GM23338 (cell line): ENCODE results near the gene MAP1LC3B2. TPM values are rescaled to one million over a fixed set of nuclear protein-coding genes. Genes with fewer than 3 reads are reported as not detected.
A peak's percentile ranks its signal among the peaks of the same experiment; 100 is the strongest.

Source experiments
- ATAC-seq: fragments of 200-7000 bp; cut with Tn5 transposase; 3 replicates; pipeline ENCODE4 v1.9.1; 2020
- DNase-seq: peaks from one replicate; pipeline ENCODE4 v3.0.0-alpha.2; 2015; ENCODE audit warnings: low spot score
- H2AFZ ChIP-seq: fragments of 200-600 bp; sonication (generic); 2 replicates; pipeline ENCODE4 v1.8.0; 2016; ENCODE audit warnings: antibody characterized with exemption, mild to moderate bottlenecking, moderate library complexity
- H3F3A ChIP-seq: fragments of 200-600 bp; sonication (generic); replicated peaks from 2 replicates; pipeline ENCODE4 v1.8.0; 2017; ENCODE audit warnings: antibody characterized with exemption, mixed run types, low read depth
- H3K27ac ChIP-seq: fragments of 200-600 bp; sonication (generic); 2 replicates; pipeline ENCODE4 v1.6.1; 2016; ENCODE audit warnings: low read depth
- H3K27me3 ChIP-seq: fragments of 200-600 bp; sonication (generic); 2 replicates; pipeline ENCODE4 v1.8.0; 2016; ENCODE audit warnings: mild to moderate bottlenecking, mixed run types, moderate library complexity; ENCODE audit not compliant: insufficient read depth
- H3K36me3 ChIP-seq: fragments of 200-600 bp; sonication (generic); 2 replicates; pipeline ENCODE4 v1.8.0; 2016; ENCODE audit warnings: mild to moderate bottlenecking; ENCODE audit not compliant: insufficient read depth
- H3K4me1 ChIP-seq: fragments of 200-600 bp; sonication (generic); 2 replicates; pipeline ENCODE4 v1.8.0; 2016; ENCODE audit warnings: mild to moderate bottlenecking, moderate library complexity; ENCODE audit not compliant: insufficient read depth
- H3K4me2 ChIP-seq: fragments of 200-600 bp; sonication (generic); 2 replicates; pipeline ENCODE4 v1.7.1; 2017; ENCODE audit warnings: mixed run types
- H3K4me3 ChIP-seq: fragments of 200-600 bp; sonication (generic); 2 replicates; pipeline ENCODE4 v1.6.1; 2016; ENCODE audit warnings: mixed run types
- H3K79me2 ChIP-seq: fragments of 200-600 bp; sonication (generic); replicated peaks from 2 replicates; pipeline ENCODE4 v1.8.0; 2017; ENCODE audit warnings: mild to moderate bottlenecking; ENCODE audit not compliant: insufficient read depth
- H3K9me2 ChIP-seq: fragments of 200-600 bp; sonication (generic); 2 replicates; pipeline ENCODE4 v1.8.0; 2017; ENCODE audit not compliant: insufficient read depth
- H4K20me1 ChIP-seq: fragments of 200-600 bp; sonication (generic); replicated peaks from 2 replicates; pipeline ENCODE4 v1.8.0; 2017; ENCODE audit warnings: mild to moderate bottlenecking; ENCODE audit not compliant: insufficient read depth
- H3K27ac Mint-ChIP-seq: 2 replicates; pipeline ENCODE4 v1.8.0; 2020; ENCODE audit warnings: inconsistent platforms, mild to moderate bottlenecking, moderate library complexity, mixed read lengths
- H3K27me3 Mint-ChIP-seq: 3 replicates; pipeline ENCODE4 v1.8.0; 2022; ENCODE audit warnings: low read depth, mild to moderate bottlenecking, moderate library complexity, mixed read lengths, inconsistent platforms; ENCODE audit not compliant: insufficient read depth, poor library complexity
- H3K36me3 Mint-ChIP-seq: 3 replicates; pipeline ENCODE4 v1.8.0; 2021; ENCODE audit warnings: low read depth, mild to moderate bottlenecking, inconsistent platforms, moderate library complexity, mixed read lengths
- H3K4me1 Mint-ChIP-seq: 3 replicates; pipeline ENCODE4 v1.8.0; 2020; ENCODE audit warnings: mild to moderate bottlenecking, inconsistent platforms, mixed read lengths
- H3K4me3 Mint-ChIP-seq: 3 replicates; pipeline ENCODE4 v1.8.0; 2021; ENCODE audit warnings: moderate library complexity, mild to moderate bottlenecking, inconsistent platforms, mixed read lengths
- H3K9me3 Mint-ChIP-seq: 3 replicates; pipeline ENCODE4 v1.8.0; 2020; ENCODE audit warnings: moderate library complexity, mild to moderate bottlenecking, inconsistent platforms, mixed read lengths
- CREB1 ChIP-seq: fragments of 250-450 bp; sonication (Bioruptor Pico); IDR thresholded peaks from 2 replicates; pipeline ENCODE4 v1.5.0; 2020; ENCODE audit warnings: low read depth, mild to moderate bottlenecking, moderate library complexity
- CTCF ChIP-seq, 2 experiments: fragments of 200-600 bp in 1 of 2; sonication (generic) in 1 of 2; conservative IDR thresholded peaks; 2 replicates each; pipeline versions ENCODE4 v1.5.1 to v1.6.1; 2016 to 2017; ENCODE audit warnings: antibody characterized with exemption in 2 of 2, low read depth in 2 of 2, mild to moderate bottlenecking in 2 of 2, moderate library complexity in 1 of 2
- ETS1 ChIP-seq: IDR thresholded peaks from 2 replicates; pipeline ENCODE4 v1.6.1; 2016; ENCODE audit warnings: antibody characterized with exemption
- EZH2 ChIP-seq: fragments of 200-600 bp; sonication (generic); IDR thresholded peaks from one replicate; pipeline ENCODE4 v1.8.0; 2017; ENCODE audit warnings: antibody characterized with exemption, mild to moderate bottlenecking, low read depth; ENCODE audit not compliant: unreplicated experiment
- EZH2phosphoT487 ChIP-seq: fragments of 200-600 bp; sonication (generic); IDR thresholded peaks from one replicate; pipeline ENCODE4 v1.8.1; 2018; ENCODE audit warnings: antibody characterized with exemption; ENCODE audit not compliant: unreplicated experiment
- JUNB ChIP-seq: IDR thresholded peaks from one replicate; pipeline ENCODE4 v1.6.1; 2016; ENCODE audit warnings: antibody characterized with exemption; ENCODE audit not compliant: unreplicated experiment
- NANOG ChIP-seq: IDR thresholded peaks from 2 replicates; pipeline ENCODE4 v1.6.1; 2016; ENCODE audit warnings: antibody characterized with exemption, borderline replicate concordance
- POLR2AphosphoS5 ChIP-seq: IDR thresholded peaks from 2 replicates; pipeline ENCODE4 v1.6.1; 2016; ENCODE audit warnings: antibody characterized with exemption, low read depth
- REST ChIP-seq: IDR thresholded peaks from one replicate; pipeline ENCODE4 v1.6.1; 2018; ENCODE audit warnings: antibody characterized with exemption; ENCODE audit not compliant: unreplicated experiment
- STAT1 ChIP-seq: IDR thresholded peaks from one replicate; pipeline ENCODE4 v1.6.1; 2016; ENCODE audit warnings: antibody characterized with exemption; ENCODE audit not compliant: unreplicated experiment
- ZNF114 ChIP-seq: fragments of 250-450 bp; sonication (Bioruptor Pico); IDR thresholded peaks from 2 replicates; pipeline ENCODE4 v1.5.0; 2020; ENCODE audit warnings: mild to moderate bottlenecking, moderate library complexity
- ZNF462 ChIP-seq: fragments of 250-450 bp; sonication (Bioruptor Pico); IDR thresholded peaks from 2 replicates; pipeline ENCODE4 v1.5.0; 2020; ENCODE audit warnings: mild to moderate bottlenecking, moderate library complexity
- polyA plus RNA-seq: library from polyadenylated mRNA; unstranded; fragments of >200 nt; fragmentation: Nextera tagmentation; extraction: Ambion mirVana; gene quantifications from 2 replicates; pipeline ENCODE4 v1.2.1, GENCODE V29; 2016
- total RNA-seq: library from RNA; depleted of rRNA; stranded (reverse); fragments of >200 nt; shearing (Covaris generic); gene quantifications from 2 replicates; pipeline ENCODE4 v1.2.3, GENCODE V29; 2014

Gene MAP1LC3B2
- total and polyA plus RNA-seq, 2 experiments from 2014 or later, result 1.3 to 6.7 TPM

- no peaks in the 10 kb centered on the region for H3K9me2 ChIP-seq
- peaks cover 46% of the 10 kb centered on the region for H3K4me1 Mint-ChIP-seq
- H3K4me3 Mint-ChIP-seq, result no peak overlapping the region
- 0 out of 2 replicates have a peak, but pooled peaks cover 7% of the 10 kb centered on the region for H3F3A ChIP-seq
- TF ChIP-seq ZNF462 (CRISPR knock-in tag) (no peak), CTCF (conservative IDR thresholded peaks at IDR 0.05; ENCODE audit: low read depth in 2 of 2) (no peak), STAT1 (no peak), POLR2AphosphoS5 (no peak), EZH2 (no peak), EZH2phosphoT487 (no peak), ZNF114 (no peak), ETS1 (no peak), NANOG (no peak), REST (no peak), JUNB (no peak), CREB1 (CRISPR knock-in tag) (no peak)
- ATAC-seq (no peak), DNase-seq (no peak)
- peaks cover 25% of the 10 kb centered on the region for H3K4me1 ChIP-seq
- 0 out of 2 replicates have a peak overlapping the region, but pooled peaks have one; percentile 66 for H3K27ac Mint-ChIP-seq
- no peaks in the 10 kb centered on the region for H4K20me1 ChIP-seq
- H3K9me3 Mint-ChIP-seq, result no peaks in the 10 kb centered on the region
- H3K79me2 ChIP-seq, result no peaks in the 10 kb centered on the region
- H3K4me3 ChIP-seq, result no peak overlapping the region
- H3K27me3 ChIP-seq, result no peaks in the 10 kb centered on the region
- no peak overlapping the region for H2AFZ ChIP-seq
- no peak overlapping the region for H3K27ac ChIP-seq
- peaks cover 16% of the 10 kb centered on the region for H3K27me3 Mint-ChIP-seq
- H3K36me3 ChIP-seq, result no peaks in the 10 kb centered on the region
- H3K4me2 ChIP-seq, result no peak overlapping the region
- H3K36me3 Mint-ChIP-seq, result no peaks in the 10 kb centered on the region; the same call in 2 of the 3 replicates
Measured at GRCh38 chr12:116538076-116538591, 21.0 kb upstream of the MAP1LC3B2 start.
